Spleen (tissue), 7 donors: Measurements from ENCODE around the gene MOSPD2.

Experiments used
- POLR2A ChIP-seq, 3 donors: fragments of 450-650 bp; IDR thresholded peaks; one replicate each; pipeline ENCODE4 v1.5.1; 2017; ENCODE audit warnings: antibody characterized with exemption in 3 of 3, mild to moderate bottlenecking in 1 of 3
- POLR2AphosphoS5 ChIP-seq, 3 donors: sonication (generic); formaldehyde crosslinking; IDR thresholded peaks; one replicate each; pipeline ENCODE4 v1.5.1; 2017; ENCODE audit warnings: antibody characterized with exemption in 3 of 3
- TF ChIP-seq, protein P1 (sequence below), 11 experiments: fragments of 200-600 bp in 7 of 11; fragments of 450-650 bp in 4 of 11; sonication (generic) in 4 of 11; IDR thresholded peaks in 8 of 11; conservative IDR thresholded peaks in 3 of 11; 1 replicate in 7 of 11; 2 replicates in 4 of 11; pipeline versions ENCODE4 v1.4.0 to v1.8.0; 2016 to 2021; ENCODE audit warnings: antibody characterized with exemption in 11 of 11, inconsistent platforms in 4 of 11, mild to moderate bottlenecking in 1 of 11
- donor health status: DM: no; HTN: no; CAD: no; lungs with moderate emphysema.
- donor health status: DM: no; HTN: no; CAD: no.
- donor health status: DM: no; HTN: no; CAD: no.

DNA sequence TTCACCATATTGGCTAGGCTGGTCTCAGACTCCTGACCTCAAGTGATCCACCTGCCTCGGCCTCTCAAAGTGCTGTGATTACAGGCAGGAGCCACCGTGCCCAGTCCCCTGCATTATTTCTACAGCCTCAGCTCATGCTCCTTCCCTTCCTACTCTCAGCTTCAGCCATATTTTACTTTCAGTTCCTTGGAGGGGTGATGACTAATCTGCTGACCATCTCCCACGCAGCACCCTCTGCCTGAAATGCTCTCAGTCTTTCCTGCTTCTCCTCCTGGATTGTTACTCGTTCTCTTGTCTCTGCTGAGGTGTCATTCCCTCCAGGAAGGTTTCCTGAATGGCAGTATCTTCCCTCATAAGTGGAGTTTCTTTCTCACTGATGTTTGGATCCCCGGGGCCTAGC, 63.3 kb downstream of the MOSPD2 start:
- TF ChIP-seq, protein P1, sequence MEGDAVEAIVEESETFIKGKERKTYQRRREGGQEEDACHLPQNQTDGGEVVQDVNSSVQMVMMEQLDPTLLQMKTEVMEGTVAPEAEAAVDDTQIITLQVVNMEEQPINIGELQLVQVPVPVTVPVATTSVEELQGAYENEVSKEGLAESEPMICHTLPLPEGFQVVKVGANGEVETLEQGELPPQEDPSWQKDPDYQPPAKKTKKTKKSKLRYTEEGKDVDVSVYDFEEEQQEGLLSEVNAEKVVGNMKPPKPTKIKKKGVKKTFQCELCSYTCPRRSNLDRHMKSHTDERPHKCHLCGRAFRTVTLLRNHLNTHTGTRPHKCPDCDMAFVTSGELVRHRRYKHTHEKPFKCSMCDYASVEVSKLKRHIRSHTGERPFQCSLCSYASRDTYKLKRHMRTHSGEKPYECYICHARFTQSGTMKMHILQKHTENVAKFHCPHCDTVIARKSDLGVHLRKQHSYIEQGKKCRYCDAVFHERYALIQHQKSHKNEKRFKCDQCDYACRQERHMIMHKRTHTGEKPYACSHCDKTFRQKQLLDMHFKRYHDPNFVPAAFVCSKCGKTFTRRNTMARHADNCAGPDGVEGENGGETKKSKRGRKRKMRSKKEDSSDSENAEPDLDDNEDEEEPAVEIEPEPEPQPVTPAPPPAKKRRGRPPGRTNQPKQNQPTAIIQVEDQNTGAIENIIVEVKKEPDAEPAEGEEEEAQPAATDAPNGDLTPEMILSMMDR (IDR thresholded peaks at IDR 0.05 in 8 of 11, conservative IDR thresholded peaks at IDR 0.05 in 3 of 11), result no peak
- TF ChIP-seq POLR2AphosphoS5 (IDR thresholded peaks at IDR 0.05) (no peak), POLR2A (IDR thresholded peaks at IDR 0.05) (no peak)
